Measurements from ENCODE around the gene PDE5A.

The PDE5A gene

DNA sequence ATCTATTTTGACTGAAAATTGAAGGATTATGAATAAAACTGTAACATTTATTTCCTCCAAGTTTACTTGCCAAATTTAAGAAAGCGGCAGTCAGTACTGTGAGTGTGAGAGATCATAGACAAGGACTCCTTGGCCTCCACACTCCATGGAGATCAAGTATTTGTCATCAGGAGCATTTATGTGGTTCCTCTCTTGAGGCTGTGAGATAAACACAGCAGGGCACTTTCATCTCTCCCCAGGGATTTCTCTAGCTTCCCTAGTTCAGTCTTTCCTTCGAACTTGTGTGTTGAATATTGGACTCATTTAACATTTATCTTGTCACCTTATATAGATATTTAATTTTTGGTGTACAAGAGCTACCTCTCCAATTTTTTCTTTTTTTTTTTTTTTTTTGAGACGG is 40.8 kb downstream of the PDE5A start:
- H3K4me3 ChIP-seq (ENCODE audit: low read length): no peak overlapping the region
- DNase-seq (ENCODE audit: low read depth): no peak
- TF ChIP-seq, protein P1, sequence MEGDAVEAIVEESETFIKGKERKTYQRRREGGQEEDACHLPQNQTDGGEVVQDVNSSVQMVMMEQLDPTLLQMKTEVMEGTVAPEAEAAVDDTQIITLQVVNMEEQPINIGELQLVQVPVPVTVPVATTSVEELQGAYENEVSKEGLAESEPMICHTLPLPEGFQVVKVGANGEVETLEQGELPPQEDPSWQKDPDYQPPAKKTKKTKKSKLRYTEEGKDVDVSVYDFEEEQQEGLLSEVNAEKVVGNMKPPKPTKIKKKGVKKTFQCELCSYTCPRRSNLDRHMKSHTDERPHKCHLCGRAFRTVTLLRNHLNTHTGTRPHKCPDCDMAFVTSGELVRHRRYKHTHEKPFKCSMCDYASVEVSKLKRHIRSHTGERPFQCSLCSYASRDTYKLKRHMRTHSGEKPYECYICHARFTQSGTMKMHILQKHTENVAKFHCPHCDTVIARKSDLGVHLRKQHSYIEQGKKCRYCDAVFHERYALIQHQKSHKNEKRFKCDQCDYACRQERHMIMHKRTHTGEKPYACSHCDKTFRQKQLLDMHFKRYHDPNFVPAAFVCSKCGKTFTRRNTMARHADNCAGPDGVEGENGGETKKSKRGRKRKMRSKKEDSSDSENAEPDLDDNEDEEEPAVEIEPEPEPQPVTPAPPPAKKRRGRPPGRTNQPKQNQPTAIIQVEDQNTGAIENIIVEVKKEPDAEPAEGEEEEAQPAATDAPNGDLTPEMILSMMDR (conservative IDR thresholded peaks at IDR 0.05; ENCODE audit: low read length): no peak

DNA sequence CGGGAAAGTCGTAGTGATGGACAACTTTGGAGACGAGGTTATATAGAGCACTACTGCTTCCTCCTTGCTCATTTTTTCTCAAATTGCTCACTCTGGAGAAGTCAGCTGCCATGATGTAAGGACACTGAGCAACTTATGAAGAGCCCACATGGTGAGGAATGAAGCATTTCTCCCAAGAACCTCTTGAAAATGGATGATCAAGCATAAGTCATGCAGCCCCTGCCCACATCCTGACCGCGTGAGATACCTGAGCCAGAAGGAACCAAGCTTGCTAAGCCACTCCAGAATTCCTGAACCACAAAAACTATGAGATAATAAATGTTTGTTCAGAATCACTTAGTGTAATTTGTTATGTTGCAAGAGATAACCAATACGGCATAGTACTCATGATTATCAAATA is 42.8 kb downstream of the PDE5A start:
- TF ChIP-seq, protein P1 (conservative IDR thresholded peaks at IDR 0.05; ENCODE audit: low read length): no peak
- no peak for DNase-seq (ENCODE audit: low read depth)
- H3K4me3 ChIP-seq (ENCODE audit: low read length): no peak overlapping the region

DNA sequence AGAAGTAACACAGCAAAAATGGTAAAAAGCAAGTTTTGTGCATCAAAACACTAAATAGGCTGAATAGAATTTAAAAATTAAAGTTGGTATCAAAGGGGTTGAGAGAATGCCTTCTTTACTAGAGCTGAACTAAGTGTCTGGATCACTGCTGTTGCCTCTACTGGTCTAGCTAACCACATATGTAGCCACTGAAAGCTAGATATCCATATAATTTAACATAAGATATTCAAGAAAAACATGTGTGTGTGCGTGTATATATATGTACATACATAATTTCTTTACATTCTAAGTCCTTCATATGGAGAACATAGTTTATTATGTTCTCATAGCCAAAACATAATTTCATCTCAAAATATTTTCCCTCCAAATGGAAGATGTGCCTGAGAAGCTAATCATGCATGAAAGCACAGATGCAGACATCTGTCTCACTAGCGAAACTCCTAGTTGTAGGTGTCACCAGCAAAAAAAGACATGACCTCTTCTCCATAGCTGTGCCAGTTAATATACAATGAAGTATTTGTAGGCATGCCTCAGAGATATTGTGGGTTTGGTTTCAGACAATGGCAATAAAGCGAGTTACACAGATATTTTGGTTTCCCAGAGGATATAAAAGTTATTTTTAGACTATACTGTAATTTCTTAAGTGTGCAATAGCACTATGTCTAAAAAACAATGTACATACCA is 47.3 kb downstream of the PDE5A start:
- no peak for DNase-seq (ENCODE audit: low read depth)
- TF ChIP-seq, protein P1 (conservative IDR thresholded peaks at IDR 0.05; ENCODE audit: low read length): no peak
- no peak overlapping the region for H3K4me3 ChIP-seq (ENCODE audit: low read length)

DNA sequence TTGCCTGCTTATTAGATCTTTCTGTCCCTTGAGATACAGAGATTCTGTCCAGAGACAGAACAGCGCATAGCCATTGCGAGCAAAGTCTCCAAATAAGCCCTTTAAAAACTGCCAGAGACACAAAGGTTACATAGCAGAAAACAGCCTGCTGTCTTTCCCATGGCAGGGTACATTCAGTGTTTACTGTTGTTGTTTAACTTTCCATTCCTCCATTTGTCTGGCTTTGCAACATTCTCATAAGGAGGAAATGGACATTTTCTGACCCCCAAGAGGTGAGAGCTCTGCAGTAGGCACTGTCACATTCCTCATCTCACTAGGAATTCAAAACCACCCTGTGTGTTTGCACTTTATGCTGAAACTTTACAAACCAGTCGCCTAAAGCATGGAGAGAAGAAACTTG is 48.3 kb downstream of the PDE5A start:
- no peak for DNase-seq (ENCODE audit: low read depth)
- no peak overlapping the region for H3K4me3 ChIP-seq (ENCODE audit: low read length)
- TF ChIP-seq, protein P1 (conservative IDR thresholded peaks at IDR 0.05; ENCODE audit: low read length): no peak

DNA sequence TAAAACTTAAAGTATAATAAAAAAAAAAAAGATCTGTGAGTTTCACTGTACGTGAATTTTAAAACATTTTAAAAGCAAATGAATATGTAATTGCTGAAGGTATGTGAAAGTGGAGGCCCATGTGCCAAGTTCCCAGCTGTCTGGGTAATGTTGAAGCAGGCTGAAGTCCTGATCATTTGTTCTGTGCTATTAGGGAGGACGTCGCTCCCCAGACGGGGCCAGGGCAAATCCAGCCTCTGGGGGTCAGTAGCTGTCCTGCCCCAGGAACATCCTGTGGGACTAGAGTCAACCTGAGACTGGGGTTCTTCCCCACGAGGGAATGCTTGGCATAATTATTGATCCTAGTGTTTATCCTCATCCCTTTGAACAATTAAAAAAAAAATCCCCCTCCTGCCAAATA is 48.8 kb downstream of the PDE5A start:
- no peak overlapping the region for H3K4me3 ChIP-seq (ENCODE audit: low read length)
- DNase-seq (ENCODE audit: low read depth): no peak
- TF ChIP-seq, protein P1 (conservative IDR thresholded peaks at IDR 0.05; ENCODE audit: low read length): no peak

DNA sequence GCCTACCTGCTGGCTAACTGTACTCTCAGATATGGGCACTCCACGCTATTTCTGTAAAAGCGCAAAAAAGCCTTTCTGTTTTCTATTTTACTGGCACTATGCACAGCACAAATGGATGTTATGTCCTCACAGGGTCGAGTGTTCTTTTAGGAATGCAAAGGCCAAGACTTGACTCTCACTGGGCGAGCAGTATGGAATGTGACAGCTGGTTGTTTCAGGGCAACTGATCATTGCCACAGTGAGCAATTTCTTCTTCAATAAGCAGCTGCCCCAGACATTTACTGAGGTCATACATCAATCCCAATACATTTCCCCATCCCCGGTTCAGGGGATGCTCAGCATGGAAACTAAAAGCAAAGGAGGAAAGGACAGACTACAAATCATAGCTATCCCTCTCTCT is 58.2 kb downstream of the PDE5A start:
- no peak overlapping the region for H3K4me3 ChIP-seq (ENCODE audit: low read length)
- DNase-seq (ENCODE audit: low read depth): peak; percentile 51
- TF ChIP-seq, protein P1 (conservative IDR thresholded peaks at IDR 0.05; ENCODE audit: low read length): no peak

DNA sequence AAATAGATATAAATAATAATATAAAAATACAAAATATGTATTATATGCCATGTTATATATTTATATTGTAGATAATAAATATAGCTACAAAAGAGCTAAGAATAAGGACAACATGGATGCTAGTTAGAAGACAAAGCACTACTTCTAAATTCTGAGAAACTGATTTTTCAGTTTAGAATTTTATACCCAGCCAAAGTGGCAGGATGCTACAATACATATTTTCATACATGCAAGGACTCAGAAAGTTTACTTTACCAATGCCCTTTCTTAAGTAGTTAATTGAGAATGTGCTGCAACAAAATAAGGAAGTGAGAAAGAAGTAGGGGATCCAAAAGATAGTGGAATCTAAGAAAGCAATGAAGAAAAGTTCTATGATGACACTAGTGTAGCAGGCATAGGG is 64.5 kb downstream of the PDE5A start:
- DNase-seq (ENCODE audit: low read depth): no peak
- TF ChIP-seq, protein P1 (conservative IDR thresholded peaks at IDR 0.05; ENCODE audit: low read length): no peak
- no peak overlapping the region for H3K4me3 ChIP-seq (ENCODE audit: low read length)

Measured in AG10803 (cell line).